GM23338 (cell line): ENCODE data around the gene RAB3GAP1.

ENCODE experiments used
- CREB1 ChIP-seq: fragments of 250-450 bp; sonication (Bioruptor Pico); IDR thresholded peaks from 2 replicates; pipeline ENCODE4 v1.5.0; 2020; ENCODE audit warnings: low read depth, mild to moderate bottlenecking, moderate library complexity
- ETS1 ChIP-seq: IDR thresholded peaks from 2 replicates; pipeline ENCODE4 v1.6.1; 2016; ENCODE audit warnings: antibody characterized with exemption
- EZH2 ChIP-seq: fragments of 200-600 bp; sonication (generic); IDR thresholded peaks from one replicate; pipeline ENCODE4 v1.8.0; 2017; ENCODE audit warnings: antibody characterized with exemption, mild to moderate bottlenecking, low read depth; ENCODE audit not compliant: unreplicated experiment
- EZH2phosphoT487 ChIP-seq: fragments of 200-600 bp; sonication (generic); IDR thresholded peaks from one replicate; pipeline ENCODE4 v1.8.1; 2018; ENCODE audit warnings: antibody characterized with exemption; ENCODE audit not compliant: unreplicated experiment
- NANOG ChIP-seq: IDR thresholded peaks from 2 replicates; pipeline ENCODE4 v1.6.1; 2016; ENCODE audit warnings: antibody characterized with exemption, borderline replicate concordance
- POLR2AphosphoS5 ChIP-seq: IDR thresholded peaks from 2 replicates; pipeline ENCODE4 v1.6.1; 2016; ENCODE audit warnings: antibody characterized with exemption, low read depth
- ZNF114 ChIP-seq: fragments of 250-450 bp; sonication (Bioruptor Pico); IDR thresholded peaks from 2 replicates; pipeline ENCODE4 v1.5.0; 2020; ENCODE audit warnings: mild to moderate bottlenecking, moderate library complexity
- TF ChIP-seq, protein P1 (sequence below), 2 experiments: fragments of 200-600 bp in 1 of 2; sonication (generic) in 1 of 2; conservative IDR thresholded peaks; 2 replicates each; pipeline versions ENCODE4 v1.5.1 to v1.6.1; 2016 to 2017; ENCODE audit warnings: antibody characterized with exemption in 2 of 2, low read depth in 2 of 2, mild to moderate bottlenecking in 2 of 2, moderate library complexity in 1 of 2
- TF ChIP-seq, protein P2 (sequence below): IDR thresholded peaks from one replicate; pipeline ENCODE4 v1.6.1; 2018; ENCODE audit warnings: antibody characterized with exemption; ENCODE audit not compliant: unreplicated experiment
- TF ChIP-seq, protein P3 (sequence below): fragments of 250-450 bp; sonication (Bioruptor Pico); IDR thresholded peaks from 2 replicates; pipeline ENCODE4 v1.5.0; 2020; ENCODE audit warnings: mild to moderate bottlenecking, moderate library complexity

GRCh38 chr2:135048122-135048521, 4.0 kb upstream of the RAB3GAP1 start:
- TF ChIP-seq, protein P1, sequence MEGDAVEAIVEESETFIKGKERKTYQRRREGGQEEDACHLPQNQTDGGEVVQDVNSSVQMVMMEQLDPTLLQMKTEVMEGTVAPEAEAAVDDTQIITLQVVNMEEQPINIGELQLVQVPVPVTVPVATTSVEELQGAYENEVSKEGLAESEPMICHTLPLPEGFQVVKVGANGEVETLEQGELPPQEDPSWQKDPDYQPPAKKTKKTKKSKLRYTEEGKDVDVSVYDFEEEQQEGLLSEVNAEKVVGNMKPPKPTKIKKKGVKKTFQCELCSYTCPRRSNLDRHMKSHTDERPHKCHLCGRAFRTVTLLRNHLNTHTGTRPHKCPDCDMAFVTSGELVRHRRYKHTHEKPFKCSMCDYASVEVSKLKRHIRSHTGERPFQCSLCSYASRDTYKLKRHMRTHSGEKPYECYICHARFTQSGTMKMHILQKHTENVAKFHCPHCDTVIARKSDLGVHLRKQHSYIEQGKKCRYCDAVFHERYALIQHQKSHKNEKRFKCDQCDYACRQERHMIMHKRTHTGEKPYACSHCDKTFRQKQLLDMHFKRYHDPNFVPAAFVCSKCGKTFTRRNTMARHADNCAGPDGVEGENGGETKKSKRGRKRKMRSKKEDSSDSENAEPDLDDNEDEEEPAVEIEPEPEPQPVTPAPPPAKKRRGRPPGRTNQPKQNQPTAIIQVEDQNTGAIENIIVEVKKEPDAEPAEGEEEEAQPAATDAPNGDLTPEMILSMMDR (conservative IDR thresholded peaks at IDR 0.05; ENCODE audit: low read depth in 2 of 2) = no peak
- TF ChIP-seq NANOG (no peak), EZH2 (no peak), ZNF114 (CRISPR knock-in tag) (no peak), EZH2phosphoT487 (no peak), POLR2AphosphoS5 (no peak), CREB1 (CRISPR knock-in tag) (no peak), ETS1 (no peak)
- TF ChIP-seq, protein P2, sequence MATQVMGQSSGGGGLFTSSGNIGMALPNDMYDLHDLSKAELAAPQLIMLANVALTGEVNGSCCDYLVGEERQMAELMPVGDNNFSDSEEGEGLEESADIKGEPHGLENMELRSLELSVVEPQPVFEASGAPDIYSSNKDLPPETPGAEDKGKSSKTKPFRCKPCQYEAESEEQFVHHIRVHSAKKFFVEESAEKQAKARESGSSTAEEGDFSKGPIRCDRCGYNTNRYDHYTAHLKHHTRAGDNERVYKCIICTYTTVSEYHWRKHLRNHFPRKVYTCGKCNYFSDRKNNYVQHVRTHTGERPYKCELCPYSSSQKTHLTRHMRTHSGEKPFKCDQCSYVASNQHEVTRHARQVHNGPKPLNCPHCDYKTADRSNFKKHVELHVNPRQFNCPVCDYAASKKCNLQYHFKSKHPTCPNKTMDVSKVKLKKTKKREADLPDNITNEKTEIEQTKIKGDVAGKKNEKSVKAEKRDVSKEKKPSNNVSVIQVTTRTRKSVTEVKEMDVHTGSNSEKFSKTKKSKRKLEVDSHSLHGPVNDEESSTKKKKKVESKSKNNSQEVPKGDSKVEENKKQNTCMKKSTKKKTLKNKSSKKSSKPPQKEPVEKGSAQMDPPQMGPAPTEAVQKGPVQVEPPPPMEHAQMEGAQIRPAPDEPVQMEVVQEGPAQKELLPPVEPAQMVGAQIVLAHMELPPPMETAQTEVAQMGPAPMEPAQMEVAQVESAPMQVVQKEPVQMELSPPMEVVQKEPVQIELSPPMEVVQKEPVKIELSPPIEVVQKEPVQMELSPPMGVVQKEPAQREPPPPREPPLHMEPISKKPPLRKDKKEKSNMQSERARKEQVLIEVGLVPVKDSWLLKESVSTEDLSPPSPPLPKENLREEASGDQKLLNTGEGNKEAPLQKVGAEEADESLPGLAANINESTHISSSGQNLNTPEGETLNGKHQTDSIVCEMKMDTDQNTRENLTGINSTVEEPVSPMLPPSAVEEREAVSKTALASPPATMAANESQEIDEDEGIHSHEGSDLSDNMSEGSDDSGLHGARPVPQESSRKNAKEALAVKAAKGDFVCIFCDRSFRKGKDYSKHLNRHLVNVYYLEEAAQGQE = no peak
- TF ChIP-seq, protein P3, sequence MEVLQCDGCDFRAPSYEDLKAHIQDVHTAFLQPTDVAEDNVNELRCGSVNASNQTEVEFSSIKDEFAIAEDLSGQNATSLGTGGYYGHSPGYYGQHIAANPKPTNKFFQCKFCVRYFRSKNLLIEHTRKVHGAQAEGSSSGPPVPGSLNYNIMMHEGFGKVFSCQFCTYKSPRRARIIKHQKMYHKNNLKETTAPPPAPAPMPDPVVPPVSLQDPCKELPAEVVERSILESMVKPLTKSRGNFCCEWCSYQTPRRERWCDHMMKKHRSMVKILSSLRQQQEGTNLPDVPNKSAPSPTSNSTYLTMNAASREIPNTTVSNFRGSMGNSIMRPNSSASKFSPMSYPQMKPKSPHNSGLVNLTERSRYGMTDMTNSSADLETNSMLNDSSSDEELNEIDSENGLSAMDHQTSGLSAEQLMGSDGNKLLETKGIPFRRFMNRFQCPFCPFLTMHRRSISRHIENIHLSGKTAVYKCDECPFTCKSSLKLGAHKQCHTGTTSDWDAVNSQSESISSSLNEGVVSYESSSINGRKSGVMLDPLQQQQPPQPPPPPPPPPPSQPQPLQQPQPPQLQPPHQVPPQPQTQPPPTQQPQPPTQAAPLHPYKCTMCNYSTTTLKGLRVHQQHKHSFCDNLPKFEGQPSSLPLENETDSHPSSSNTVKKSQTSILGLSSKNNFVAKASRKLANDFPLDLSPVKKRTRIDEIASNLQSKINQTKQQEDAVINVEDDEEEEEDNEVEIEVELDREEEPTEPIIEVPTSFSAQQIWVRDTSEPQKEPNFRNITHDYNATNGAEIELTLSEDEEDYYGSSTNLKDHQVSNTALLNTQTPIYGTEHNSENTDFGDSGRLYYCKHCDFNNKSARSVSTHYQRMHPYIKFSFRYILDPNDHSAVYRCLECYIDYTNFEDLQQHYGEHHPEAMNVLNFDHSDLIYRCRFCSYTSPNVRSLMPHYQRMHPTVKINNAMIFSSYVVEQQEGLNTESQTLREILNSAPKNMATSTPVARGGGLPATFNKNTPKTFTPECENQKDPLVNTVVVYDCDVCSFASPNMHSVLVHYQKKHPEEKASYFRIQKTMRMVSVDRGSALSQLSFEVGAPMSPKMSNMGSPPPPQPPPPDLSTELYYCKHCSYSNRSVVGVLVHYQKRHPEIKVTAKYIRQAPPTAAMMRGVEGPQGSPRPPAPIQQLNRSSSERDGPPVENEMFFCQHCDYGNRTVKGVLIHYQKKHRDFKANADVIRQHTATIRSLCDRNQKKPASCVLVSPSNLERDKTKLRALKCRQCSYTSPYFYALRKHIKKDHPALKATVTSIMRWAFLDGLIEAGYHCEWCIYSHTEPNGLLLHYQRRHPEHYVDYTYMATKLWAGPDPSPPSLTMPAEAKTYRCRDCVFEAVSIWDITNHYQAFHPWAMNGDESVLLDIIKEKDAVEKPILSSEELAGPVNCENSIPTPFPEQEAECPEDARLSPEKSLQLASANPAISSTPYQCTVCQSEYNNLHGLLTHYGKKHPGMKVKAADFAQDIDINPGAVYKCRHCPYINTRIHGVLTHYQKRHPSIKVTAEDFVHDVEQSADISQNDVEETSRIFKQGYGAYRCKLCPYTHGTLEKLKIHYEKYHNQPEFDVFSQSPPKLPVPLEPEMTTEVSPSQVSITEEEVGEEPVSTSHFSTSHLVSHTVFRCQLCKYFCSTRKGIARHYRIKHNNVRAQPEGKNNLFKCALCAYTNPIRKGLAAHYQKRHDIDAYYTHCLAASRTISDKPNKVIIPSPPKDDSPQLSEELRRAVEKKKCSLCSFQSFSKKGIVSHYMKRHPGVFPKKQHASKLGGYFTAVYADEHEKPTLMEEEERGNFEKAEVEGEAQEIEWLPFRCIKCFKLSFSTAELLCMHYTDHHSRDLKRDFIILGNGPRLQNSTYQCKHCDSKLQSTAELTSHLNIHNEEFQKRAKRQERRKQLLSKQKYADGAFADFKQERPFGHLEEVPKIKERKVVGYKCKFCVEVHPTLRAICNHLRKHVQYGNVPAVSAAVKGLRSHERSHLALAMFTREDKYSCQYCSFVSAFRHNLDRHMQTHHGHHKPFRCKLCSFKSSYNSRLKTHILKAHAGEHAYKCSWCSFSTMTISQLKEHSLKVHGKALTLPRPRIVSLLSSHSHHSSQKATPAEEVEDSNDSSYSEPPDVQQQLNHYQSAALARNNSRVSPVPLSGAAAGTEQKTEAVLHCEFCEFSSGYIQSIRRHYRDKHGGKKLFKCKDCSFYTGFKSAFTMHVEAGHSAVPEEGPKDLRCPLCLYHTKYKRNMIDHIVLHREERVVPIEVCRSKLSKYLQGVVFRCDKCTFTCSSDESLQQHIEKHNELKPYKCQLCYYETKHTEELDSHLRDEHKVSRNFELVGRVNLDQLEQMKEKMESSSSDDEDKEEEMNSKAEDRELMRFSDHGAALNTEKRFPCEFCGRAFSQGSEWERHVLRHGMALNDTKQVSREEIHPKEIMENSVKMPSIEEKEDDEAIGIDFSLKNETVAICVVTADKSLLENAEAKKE (CRISPR knock-in tag) = no peak
